SHP77 treated with DMSO at 0.1 percent for 48 hours (cell line): ENCODE measurements around the gene TP73.
A peak's percentile ranks its signal among the peaks of the same experiment; 100 is the strongest.

Experiments
- DNase-seq: peaks from one replicate; lab custom pipeline; 2025; lab: John Stamatoyannopoulos, UW

TP73 gene

DNA sequence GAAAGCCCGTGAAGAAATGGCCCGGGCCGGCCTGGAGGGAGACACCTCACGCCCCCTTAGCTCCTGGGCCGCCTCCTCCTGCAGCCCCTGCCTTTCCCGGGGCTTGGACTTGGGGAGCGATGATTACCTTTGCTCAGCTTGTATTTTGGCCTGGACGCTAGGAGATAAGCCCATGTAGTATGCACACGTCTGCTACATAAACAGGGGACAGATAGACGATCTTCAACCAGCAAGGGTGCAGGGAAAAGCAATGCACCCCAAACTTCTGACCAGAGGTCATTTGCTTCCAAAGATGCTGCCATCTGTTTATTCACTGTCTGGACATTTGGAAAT lies 936 bp downstream of the TP73 start:
- no peak for DNase-seq

- DNase-seq = no peak
Measured at GRCh38 chr1:3654549-3655281, 2.4 kb downstream of the TP73 start.

GRCh38 chr1:3656450-3657095 lies 4.3 kb downstream of the TP73 start:
- DNase-seq = no peak

GRCh38 chr1:3657096-3657475 lies 4.8 kb downstream of the TP73 start:
- no peak for DNase-seq

GRCh38 chr1:3657578-3658230 lies 5.4 kb downstream of the TP73 start:
- no peak for DNase-seq

GRCh38 chr1:3658231-3658615 lies 5.9 kb downstream of the TP73 start:
- no peak for DNase-seq

- DNase-seq = no peak
Measured at GRCh38 chr1:3659093-3659492, 6.8 kb downstream of the TP73 start.

- DNase-seq = no peak
Measured at GRCh38 chr1:3660704-3661103, 8.4 kb downstream of the TP73 start.

DNA sequence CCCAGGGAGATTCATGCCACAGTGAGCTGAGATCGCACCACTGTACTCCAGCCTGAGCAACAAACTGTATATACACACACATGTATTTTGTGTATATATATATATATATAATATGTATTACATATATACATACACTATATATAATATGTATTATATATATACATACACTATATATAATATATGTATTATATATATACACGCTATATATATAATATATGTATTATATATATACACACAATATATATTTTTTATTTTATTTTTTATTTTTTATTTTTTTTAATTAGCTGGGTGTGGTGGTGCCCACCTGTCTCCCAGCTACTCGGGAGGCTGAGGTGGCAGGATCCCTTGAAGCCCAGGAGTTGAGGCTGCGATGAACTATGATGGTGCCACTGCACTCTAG lies 9.3 kb downstream of the TP73 start:
- no peak for DNase-seq

- no peak for DNase-seq
Measured at GRCh38 chr1:3662080-3662671, 9.9 kb downstream of the TP73 start.

DNA sequence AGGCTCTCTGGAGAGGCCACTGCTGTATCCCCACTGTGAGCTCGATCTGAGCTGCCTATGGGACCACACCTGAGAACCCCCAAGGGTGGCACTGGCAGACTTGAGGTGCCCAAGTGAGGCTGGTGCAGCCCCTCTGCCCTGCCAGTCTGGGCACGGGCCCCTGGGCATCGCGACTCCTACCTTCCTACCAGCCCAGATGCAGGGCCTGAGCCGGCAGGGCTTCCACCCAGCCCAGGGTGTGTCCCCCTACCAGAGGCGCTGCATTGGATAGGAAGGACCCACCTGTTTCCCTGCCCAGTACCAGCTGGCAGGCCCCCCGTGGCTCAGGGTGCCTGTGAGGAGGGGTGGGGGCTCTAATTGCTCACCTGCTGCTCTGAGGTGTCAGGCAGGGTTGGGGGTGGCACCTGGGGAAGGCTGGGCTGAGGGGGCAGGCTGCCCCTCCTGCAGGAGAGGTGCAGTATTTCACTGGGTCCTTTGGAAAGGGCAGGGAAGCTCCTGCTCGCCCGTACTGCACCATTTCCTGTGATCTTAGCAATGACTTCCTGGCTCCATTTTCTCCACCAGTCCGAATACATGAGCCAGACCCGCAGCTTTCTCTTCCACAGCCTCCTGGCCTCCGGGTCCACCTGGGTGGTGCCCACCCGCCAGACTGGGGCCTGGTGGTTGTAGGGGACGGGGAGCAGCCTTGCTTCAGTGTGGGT lies 11.8 kb downstream of the TP73 start:
- no peak for DNase-seq

DNA sequence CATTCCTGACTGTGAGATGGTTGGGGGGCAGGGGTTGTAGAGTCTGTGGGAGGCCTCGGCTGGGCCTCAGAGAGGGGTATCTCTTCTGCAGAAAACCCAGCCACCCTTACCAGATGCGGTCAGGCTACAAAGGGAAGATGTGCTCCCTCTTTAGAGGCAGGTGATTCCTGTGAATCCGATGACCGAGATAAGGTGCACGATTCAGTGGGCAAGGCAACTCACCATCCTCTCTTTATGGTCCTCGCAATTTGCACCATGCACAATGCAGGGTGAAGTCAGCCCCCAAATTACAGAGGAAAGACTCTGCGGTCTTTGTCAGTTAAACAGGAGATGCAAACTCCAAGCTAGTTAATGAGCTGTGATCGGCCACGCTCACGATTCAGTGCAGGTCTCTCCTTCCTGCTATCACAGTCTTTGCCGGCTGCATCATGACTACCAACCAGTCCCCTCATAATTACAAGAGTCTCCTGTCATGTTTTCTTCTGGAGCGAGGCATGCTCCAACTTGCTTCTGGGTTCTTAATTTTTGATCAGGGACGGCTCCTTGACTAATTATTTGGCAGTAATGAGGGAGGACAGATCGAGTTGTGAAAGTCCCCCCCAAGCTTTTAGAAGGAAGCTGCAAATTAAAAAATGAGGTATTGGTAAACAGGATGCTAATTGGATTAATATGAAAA lies 12.5 kb downstream of the TP73 start:
- no peak for DNase-seq

DNA sequence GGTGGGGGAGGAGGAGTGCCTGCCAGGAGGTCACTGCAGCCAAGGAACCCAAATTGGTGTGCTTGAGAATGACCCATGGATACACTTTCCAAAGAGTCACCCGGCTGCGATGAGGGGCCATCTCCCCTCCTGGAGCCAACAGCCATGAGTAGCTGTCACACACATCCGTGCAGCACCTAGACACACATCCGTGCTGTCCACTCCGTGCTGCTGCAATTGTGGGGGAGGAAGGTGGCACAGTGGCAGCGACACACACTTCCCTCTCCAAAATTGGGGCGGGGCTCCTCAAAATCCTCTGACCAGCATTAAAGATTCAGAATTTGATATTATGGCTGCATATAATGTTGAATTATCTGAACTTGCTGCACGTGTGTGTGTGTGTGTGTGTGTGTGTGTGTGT lies 15.8 kb downstream of the TP73 start:
- no peak for DNase-seq

GRCh38 chr1:3668585-3669300 lies 16.4 kb downstream of the TP73 start:
- DNase-seq = peak; percentile 85

- no peak for DNase-seq
Measured at GRCh38 chr1:3669421-3669821, 17.1 kb downstream of the TP73 start.

GRCh38 chr1:3669971-3670431 lies 17.7 kb downstream of the TP73 start:
- no peak for DNase-seq

DNA sequence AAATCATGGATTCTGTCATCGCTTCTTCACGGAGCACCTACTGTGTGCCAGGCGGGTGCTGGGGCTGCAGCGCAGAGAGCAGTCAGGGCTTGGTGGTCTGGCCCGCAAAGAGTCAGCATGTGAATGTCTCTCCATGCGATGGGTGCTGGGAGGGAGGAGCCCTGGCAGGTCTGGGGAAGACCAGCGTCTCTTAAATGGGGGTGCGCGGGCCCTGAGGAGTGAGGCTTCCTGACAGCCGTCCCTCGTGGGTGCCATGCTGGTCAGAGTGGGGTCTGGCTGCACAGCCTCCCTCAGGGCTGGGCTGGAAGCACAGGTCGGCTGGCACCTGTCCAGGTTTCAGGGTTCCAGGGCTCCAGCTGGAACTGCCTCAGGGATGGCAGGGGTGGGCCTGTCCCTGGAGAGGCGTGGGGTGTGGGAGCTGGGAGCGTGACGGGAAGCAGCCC lies 18.5 kb downstream of the TP73 start:
- no peak for DNase-seq

GRCh38 chr1:3671371-3672180 lies 19.3 kb downstream of the TP73 start:
- no peak for DNase-seq

- no peak for DNase-seq
Measured at GRCh38 chr1:3672231-3672970, 20.1 kb downstream of the TP73 start.

GRCh38 chr1:3672971-3673361 lies 20.6 kb downstream of the TP73 start:
- no peak for DNase-seq
